Trophoblast cell (in vitro differentiated cells and primary cell): ENCODE measurements around the gene TLR1.
"Not testable (repeated sequence)": the region's sequence is repeated elsewhere in the genome, so short reads cannot be mapped to it uniquely, and the experiment has no call there.

ENCODE experiments used
- DNase-seq, 2 donors: peaks; one replicate each; pipeline ENCODE4 v3.0.0-alpha.2; 2016
- H2AFZ ChIP-seq: 2 replicates; pipeline ENCODE4 v1.6.1; 2013; ENCODE audit warnings: low read length, moderate library complexity, mild to moderate bottlenecking; ENCODE audit not compliant: insufficient read depth, poor library complexity
- H2AK5ac ChIP-seq: 2 replicates; pipeline ENCODE4 v1.6.1; 2013; ENCODE audit warnings: mild to moderate bottlenecking, low read length
- H2BK120ac ChIP-seq: 2 replicates; pipeline ENCODE4 v1.6.1; 2013; ENCODE audit warnings: low read length, mild to moderate bottlenecking, moderate library complexity; ENCODE audit not compliant: insufficient read depth, poor library complexity
- H2BK12ac ChIP-seq: 2 replicates; pipeline ENCODE4 v1.6.1; 2013; ENCODE audit warnings: mild to moderate bottlenecking, low read length, moderate library complexity
- H2BK5ac ChIP-seq: 2 replicates; pipeline ENCODE4 v1.6.1; 2013; ENCODE audit warnings: low read length, low read depth, moderate library complexity, mild to moderate bottlenecking; ENCODE audit not compliant: poor library complexity
- H3K14ac ChIP-seq: 2 replicates; pipeline ENCODE4 v1.6.1; 2013; ENCODE audit warnings: mild to moderate bottlenecking, low read length
- H3K18ac ChIP-seq: 2 replicates; pipeline ENCODE4 v1.6.1; 2013; ENCODE audit warnings: mild to moderate bottlenecking, low read length
- H3K23ac ChIP-seq: 2 replicates; pipeline ENCODE4 v1.6.1; 2013; ENCODE audit warnings: low read length
- H3K27ac ChIP-seq: 2 replicates; pipeline ENCODE4 v1.5.1; 2013; ENCODE audit warnings: low read depth, mild to moderate bottlenecking, inconsistent platforms, low read length, moderate library complexity
- H3K27me3 ChIP-seq: 2 replicates; pipeline ENCODE4 v1.6.1; 2013; ENCODE audit warnings: inconsistent platforms, mild to moderate bottlenecking, low read length, moderate library complexity; ENCODE audit not compliant: insufficient read depth
- H3K36me3 ChIP-seq, 2 experiments: 1 replicate in 1 of 2; 2 replicates in 1 of 2; pipeline ENCODE4 v1.6.1; 2013; ENCODE audit warnings: low read length in 2 of 2, mild to moderate bottlenecking in 2 of 2, moderate library complexity in 1 of 2; ENCODE audit not compliant: insufficient read depth in 2 of 2, control insufficient read depth in 1 of 2
- H3K4ac ChIP-seq: 2 replicates; pipeline ENCODE4 v1.6.1; 2013; ENCODE audit warnings: low read depth, mild to moderate bottlenecking, low read length, moderate library complexity
- H3K4me1 ChIP-seq, 2 experiments: 1 replicate in 1 of 2; 2 replicates in 1 of 2; pipeline ENCODE4 v1.6.1; 2013; ENCODE audit warnings: low read length in 2 of 2, mild to moderate bottlenecking in 2 of 2, moderate library complexity in 1 of 2; ENCODE audit not compliant: insufficient read depth in 2 of 2, control insufficient read depth in 1 of 2
- H3K4me2 ChIP-seq: 2 replicates; pipeline ENCODE4 v1.6.1; 2013; ENCODE audit warnings: inconsistent platforms, mild to moderate bottlenecking, low read length, moderate library complexity
- H3K4me3 ChIP-seq: 2 replicates; pipeline ENCODE4 v1.5.1; 2013; ENCODE audit warnings: mild to moderate bottlenecking, low read depth, low read length, inconsistent platforms
- H3K79me1 ChIP-seq: one replicate; pipeline ENCODE4 v1.6.1; 2013; ENCODE audit warnings: low read length
- H3K79me2 ChIP-seq: 2 replicates; pipeline ENCODE4 v1.6.1; 2013; ENCODE audit warnings: low read length, mild to moderate bottlenecking; ENCODE audit not compliant: control insufficient read depth, insufficient read depth, poor library complexity
- H3K9ac ChIP-seq: 2 replicates; pipeline ENCODE4 v1.6.1; 2013; ENCODE audit warnings: mild to moderate bottlenecking, low read length
- H3K9me3 ChIP-seq: 2 replicates; pipeline ENCODE4 v1.6.1; 2013; ENCODE audit warnings: low read depth, mild to moderate bottlenecking, control low read depth, inconsistent platforms, low read length; ENCODE audit not compliant: insufficient read depth
- H4K12ac ChIP-seq: 2 replicates; pipeline ENCODE4 v1.6.1; 2013; ENCODE audit warnings: low read depth, mild to moderate bottlenecking, low read length, moderate library complexity
- H4K8ac ChIP-seq: 2 replicates; pipeline ENCODE4 v1.6.1; 2013; ENCODE audit warnings: low read depth, mild to moderate bottlenecking, low read length, moderate library complexity
- H4K91ac ChIP-seq: one replicate; pipeline ENCODE4 v1.6.1; 2013; ENCODE audit warnings: low read depth, mild to moderate bottlenecking, low read length, moderate library complexity
- WGBS: extraction: QIAGEN DNeasy Blood & Tissue Kit; methylation state at CpG from one replicate; pipeline ENCODE4 v1.1.7; 2013; ENCODE audit warnings: missing lambda C conversion rate; ENCODE audit not compliant: insufficient read length, insufficient coverage; ENCODE audit errors: extremely low coverage; 5-methylcytosine and 5-hydroxymethylcytosine counted together

TLR1 gene

DNA sequence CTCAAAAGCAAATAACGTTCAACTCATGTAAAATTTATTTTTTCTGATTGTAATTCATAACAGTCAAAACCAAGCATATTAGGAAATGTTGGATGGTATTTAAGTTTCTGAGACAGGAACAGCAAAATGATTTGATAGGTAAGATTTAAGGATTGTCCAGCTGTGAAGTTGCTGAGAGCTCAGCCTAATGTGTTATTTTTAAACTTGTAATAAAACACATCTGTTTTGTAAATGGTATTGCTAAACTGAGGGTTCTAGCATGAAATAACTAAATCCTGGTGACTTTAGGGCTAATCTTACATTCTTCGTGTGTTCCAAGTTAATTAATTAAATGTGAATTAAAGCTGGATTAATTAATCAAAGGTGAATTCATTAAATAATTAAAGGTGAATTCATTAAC is 35.1 kb downstream of the TLR1 start:
- no peak overlapping the region for H4K12ac ChIP-seq
- no peak overlapping the region for H2BK12ac ChIP-seq
- H3K23ac ChIP-seq: no peak overlapping the region
- no peak overlapping the region for H4K8ac ChIP-seq
- H3K9me3 ChIP-seq: peaks cover 4% of the 10 kb centered on the region
- no peak overlapping the region for H2BK5ac ChIP-seq
- H2AFZ ChIP-seq: no peak overlapping the region
- H3K9ac ChIP-seq: no peak overlapping the region
- no peak overlapping the region for H4K91ac ChIP-seq
- H3K4me1 ChIP-seq: no peaks in the 10 kb centered on the region
- no CpG with 5 or more reads among the region's 2 CpGs for WGBS
- no peaks in the 10 kb centered on the region for H3K79me1 ChIP-seq
- no peak for DNase-seq
- no peaks in the 10 kb centered on the region for H3K27me3 ChIP-seq
- H3K79me2 ChIP-seq: no peaks in the 10 kb centered on the region
- H3K4me2 ChIP-seq: no peak overlapping the region
- H2BK120ac ChIP-seq: no peak overlapping the region
- H3K36me3 ChIP-seq: no peaks in the 10 kb centered on the region
- H3K27ac ChIP-seq: no peak overlapping the region
- no peak overlapping the region for H3K18ac ChIP-seq
- H3K4ac ChIP-seq: no peak overlapping the region
- H3K14ac ChIP-seq: no peak overlapping the region
- H3K4me3 ChIP-seq: no peak overlapping the region
- H2AK5ac ChIP-seq: no peak overlapping the region

DNA sequence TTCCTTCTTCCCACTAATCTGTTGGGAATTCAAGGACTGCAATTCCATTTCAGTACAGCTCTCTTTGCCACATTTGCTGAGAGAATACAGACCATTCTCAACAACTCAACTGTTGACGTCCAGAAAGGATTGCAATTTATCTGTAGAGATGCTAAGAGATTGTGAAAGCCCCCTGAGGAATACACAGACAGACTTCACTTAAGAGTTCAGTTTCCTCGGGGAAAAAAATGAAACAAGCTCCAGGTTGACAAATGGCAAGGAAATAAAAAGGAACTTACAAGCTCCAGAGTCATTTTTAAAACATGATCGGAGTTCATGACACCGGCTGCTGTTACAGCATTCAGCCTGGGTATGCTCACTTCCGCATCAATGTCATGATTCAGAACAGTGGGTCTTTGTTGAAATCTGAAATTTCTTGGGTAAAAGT is 35.6 kb downstream of the TLR1 start:
- Histone ChIP-seq H3K4ac (no peak overlapping the region), H3K79me1 (no peaks in the 10 kb centered on the region), H3K79me2 (no peaks in the 10 kb centered on the region), H2BK5ac (no peak overlapping the region), H4K91ac (no peak overlapping the region), H3K14ac (no peak overlapping the region), H2BK12ac (no peak overlapping the region), H3K9ac (no peak overlapping the region), H3K18ac (no peak overlapping the region), H3K9me3 (peaks cover 4% of the 10 kb centered on the region), H3K4me1 (no peaks in the 10 kb centered on the region), H2AFZ (no peak overlapping the region), H4K12ac (no peak overlapping the region), H4K8ac (no peak overlapping the region), H2BK120ac (no peak overlapping the region), H3K4me3 (no peak overlapping the region), H3K23ac (no peak overlapping the region), H2AK5ac (no peak overlapping the region), H3K27me3 (no peaks in the 10 kb centered on the region), H3K4me2 (no peak overlapping the region), H3K27ac (no peak overlapping the region), H3K36me3 (no peaks in the 10 kb centered on the region)
- DNase-seq: peak in 1 of 2 donors; percentile 31
- WGBS: no CpG with 5 or more reads among the region's 5 CpGs

DNA sequence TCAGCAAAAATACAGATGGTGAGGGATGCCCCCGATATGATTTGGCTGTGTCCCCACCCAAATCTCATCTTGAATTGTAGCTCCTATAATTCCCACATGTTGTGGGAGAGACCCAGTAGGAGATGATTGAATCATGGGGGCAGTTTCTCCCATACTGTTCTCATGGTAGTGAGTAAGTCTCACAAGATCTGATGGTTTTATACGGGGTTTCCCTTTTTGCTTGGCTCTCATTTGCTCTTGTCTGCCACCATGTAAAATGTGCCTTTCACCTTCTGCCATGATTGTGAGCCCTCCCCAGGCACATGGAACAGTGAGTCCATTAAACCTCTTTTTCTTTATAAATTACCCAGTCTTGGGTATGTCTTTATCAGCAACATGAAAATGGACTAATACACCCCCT is 37.7 kb downstream of the TLR1 start:
- not testable (repeated sequence) for H4K91ac ChIP-seq, H2BK5ac ChIP-seq, H3K23ac ChIP-seq, H3K9ac ChIP-seq, H2BK120ac ChIP-seq, H4K12ac ChIP-seq, H2AK5ac ChIP-seq, H2AFZ ChIP-seq, H3K79me1 ChIP-seq, H3K4ac ChIP-seq, H3K14ac ChIP-seq, H3K27ac ChIP-seq, H3K27me3 ChIP-seq, H3K36me3 ChIP-seq, H3K4me3 ChIP-seq, H3K9me3 ChIP-seq, H2BK12ac ChIP-seq, H3K79me2 ChIP-seq, H4K8ac ChIP-seq, H3K4me1 ChIP-seq, H3K4me2 ChIP-seq, H3K18ac ChIP-seq, DNase-seq
- no CpG with 5 or more reads among the region's 2 CpGs for WGBS

DNA sequence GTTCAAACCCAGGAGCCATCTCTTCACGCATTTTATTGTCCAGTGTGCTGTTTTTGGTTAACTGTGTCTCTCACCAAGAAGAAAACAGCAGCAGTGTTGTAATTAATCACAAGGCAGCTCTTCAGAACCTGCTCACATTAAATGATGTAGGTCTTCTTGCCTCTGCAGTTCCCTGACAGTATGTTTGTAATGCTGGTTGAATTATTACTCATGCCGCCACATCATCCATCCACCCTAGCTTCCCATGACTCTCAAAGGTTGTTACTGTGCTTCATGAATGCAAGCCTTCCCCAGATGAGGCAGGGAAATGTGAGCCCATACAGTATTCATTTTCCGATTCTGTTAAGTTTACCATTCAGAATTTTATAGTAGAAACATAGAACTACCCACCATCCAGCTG is 39.2 kb downstream of the TLR1 start:
- WGBS: no CpG with 5 or more reads among the region's 3 CpGs
- Histone ChIP-seq H4K8ac (no peak overlapping the region), H3K27ac (no peak overlapping the region), H3K9ac (no peak overlapping the region), H2AK5ac (no peak overlapping the region), H3K9me3 (peaks cover 3% of the 10 kb centered on the region), H3K27me3 (no peaks in the 10 kb centered on the region), H3K79me2 (no peaks in the 10 kb centered on the region), H4K12ac (no peak overlapping the region), H3K4me1 (no peaks in the 10 kb centered on the region), H3K14ac (no peak overlapping the region), H4K91ac (no peak overlapping the region), H2BK120ac (no peak overlapping the region), H3K23ac (no peak overlapping the region), H2BK12ac (no peak overlapping the region), H2AFZ (no peak overlapping the region), H3K4me2 (no peak overlapping the region), H3K18ac (no peak overlapping the region), H2BK5ac (no peak overlapping the region), H3K4me3 (no peak overlapping the region), H3K36me3 (no peaks in the 10 kb centered on the region), H3K79me1 (no peaks in the 10 kb centered on the region), H3K4ac (no peak overlapping the region)
- DNase-seq: no peak
